ENCODE measurements around the gene DGKH. TPM values are rescaled to one million over a fixed set of nuclear protein-coding genes. Genes with fewer than 3 reads are reported as not detected.
"Not testable (repeated sequence)": the region's sequence is repeated elsewhere in the genome, so short reads cannot be mapped to it uniquely, and the experiment has no call there.

DGKH gene
- total and polyA plus RNA-seq, 2 experiments from 2014 or later, result 3.6 to 7.2 TPM

DNA sequence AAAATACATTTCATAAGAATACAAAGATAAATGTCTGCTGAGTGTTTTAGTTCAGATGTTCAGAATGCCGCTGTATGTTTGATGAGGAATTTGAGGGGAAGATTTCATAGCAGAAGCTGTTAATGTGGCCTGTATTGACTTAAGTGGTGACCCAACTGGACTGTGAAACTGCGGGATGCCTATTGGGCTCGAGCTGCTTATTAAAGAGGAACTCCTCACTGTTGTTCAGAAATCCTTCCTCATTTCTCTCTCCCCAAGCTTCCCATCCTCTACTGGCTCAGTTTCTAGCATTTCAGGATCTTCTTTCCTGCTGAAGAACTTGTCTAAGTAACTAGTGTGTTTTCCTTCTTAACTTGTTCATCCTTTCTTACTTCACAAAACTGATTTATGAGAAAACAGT is 20.4 kb downstream of the DGKH start:
- Histone ChIP-seq H2AFZ (no peak overlapping the region), H3K4me1 (ENCODE audit: insufficient read depth) (peaks cover 17% of the 10 kb centered on the region), H3K36me3 (replicated peaks; ENCODE audit: insufficient read depth, low read depth) (no peaks in the 10 kb centered on the region), H4K20me1 (ENCODE audit: insufficient read depth, poor library complexity, severe bottlenecking) (no peaks in the 10 kb centered on the region), H3K4me3 (no peak overlapping the region), H3K79me2 (peaks cover 9% of the 10 kb centered on the region), H3K27ac (no peak overlapping the region), H3K9me3 (ENCODE audit: low read depth) (no peaks in the 10 kb centered on the region), H3K27me3 (no peaks in the 10 kb centered on the region), H3K9me2 (replicated peaks; ENCODE audit: insufficient read depth) (no peaks in the 10 kb centered on the region), H3K4me2 (no peak overlapping the region)
- WGBS (ENCODE audit: low lambda C conversion rate, missing lambda C conversion rate), result 56% methylated on average over 3 of the region's 3 CpGs
- no peak for DNase-seq (ENCODE audit: low spot score)
- TF ChIP-seq EZH2phosphoT487 (IDR thresholded peaks at IDR 0.05; ENCODE audit: low read depth, severe bottlenecking, unreplicated experiment), result no peak

DNA sequence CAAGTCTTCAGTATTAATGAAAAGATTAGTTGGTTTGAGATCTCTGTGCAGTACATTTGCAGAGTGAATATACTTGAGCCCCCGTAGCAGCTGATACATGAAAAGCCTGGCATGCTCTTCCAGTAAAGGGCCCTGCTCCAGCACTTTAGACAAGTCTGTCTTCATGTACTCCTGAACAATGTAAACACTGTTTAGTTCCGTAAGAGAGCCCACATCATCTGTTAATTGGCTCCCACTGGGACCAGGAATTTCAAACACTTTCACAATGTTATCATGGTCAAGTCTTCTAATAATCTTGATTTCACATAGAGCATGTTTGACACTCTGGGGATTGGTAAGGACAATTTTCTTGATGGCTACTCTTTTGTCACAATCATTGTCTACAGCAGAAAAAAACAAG is 22.2 kb downstream of the DGKH start:
- 57% methylated on average over 2 of the region's 2 CpGs for WGBS (ENCODE audit: low lambda C conversion rate, missing lambda C conversion rate)
- peaks cover 10% of the 10 kb centered on the region for H3K4me1 ChIP-seq (ENCODE audit: insufficient read depth)
- H3K79me2 ChIP-seq; H3K27ac ChIP-seq; H3K4me3 ChIP-seq; H4K20me1 ChIP-seq (ENCODE audit: insufficient read depth, poor library complexity, severe bottlenecking); DNase-seq (ENCODE audit: low spot score); H3K9me3 ChIP-seq (ENCODE audit: low read depth); H2AFZ ChIP-seq; H3K9me2 ChIP-seq (replicated peaks; ENCODE audit: insufficient read depth); H3K4me2 ChIP-seq; H3K36me3 ChIP-seq (replicated peaks; ENCODE audit: insufficient read depth, low read depth); H3K27me3 ChIP-seq: not testable (repeated sequence)

DNA sequence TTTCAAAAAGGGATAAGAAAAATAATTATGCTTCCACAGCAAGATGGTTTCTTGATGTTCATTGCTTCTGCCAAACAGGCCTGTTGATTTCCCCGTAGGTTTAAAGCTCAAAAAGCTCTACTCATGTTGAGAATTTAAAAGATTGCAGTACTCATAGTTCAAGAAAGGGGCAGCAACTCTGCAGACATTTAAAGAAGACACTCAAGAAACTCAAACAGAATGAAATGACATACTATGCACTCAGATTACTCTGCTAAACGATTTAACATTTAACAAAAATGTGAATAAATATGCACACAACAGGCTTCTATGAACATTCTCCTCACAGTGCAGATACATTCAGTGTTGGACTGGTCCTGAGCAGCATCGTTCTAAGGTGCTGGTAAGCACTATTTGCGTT is 22.7 kb downstream of the DGKH start:
- not testable (repeated sequence) for H4K20me1 ChIP-seq (ENCODE audit: insufficient read depth, poor library complexity, severe bottlenecking); H3K9me2 ChIP-seq (replicated peaks; ENCODE audit: insufficient read depth); H3K36me3 ChIP-seq (replicated peaks; ENCODE audit: insufficient read depth, low read depth); H3K79me2 ChIP-seq; H3K27me3 ChIP-seq; H2AFZ ChIP-seq; H3K9me3 ChIP-seq (ENCODE audit: low read depth); DNase-seq (ENCODE audit: low spot score); H3K4me3 ChIP-seq
- TF ChIP-seq, protein P1, sequence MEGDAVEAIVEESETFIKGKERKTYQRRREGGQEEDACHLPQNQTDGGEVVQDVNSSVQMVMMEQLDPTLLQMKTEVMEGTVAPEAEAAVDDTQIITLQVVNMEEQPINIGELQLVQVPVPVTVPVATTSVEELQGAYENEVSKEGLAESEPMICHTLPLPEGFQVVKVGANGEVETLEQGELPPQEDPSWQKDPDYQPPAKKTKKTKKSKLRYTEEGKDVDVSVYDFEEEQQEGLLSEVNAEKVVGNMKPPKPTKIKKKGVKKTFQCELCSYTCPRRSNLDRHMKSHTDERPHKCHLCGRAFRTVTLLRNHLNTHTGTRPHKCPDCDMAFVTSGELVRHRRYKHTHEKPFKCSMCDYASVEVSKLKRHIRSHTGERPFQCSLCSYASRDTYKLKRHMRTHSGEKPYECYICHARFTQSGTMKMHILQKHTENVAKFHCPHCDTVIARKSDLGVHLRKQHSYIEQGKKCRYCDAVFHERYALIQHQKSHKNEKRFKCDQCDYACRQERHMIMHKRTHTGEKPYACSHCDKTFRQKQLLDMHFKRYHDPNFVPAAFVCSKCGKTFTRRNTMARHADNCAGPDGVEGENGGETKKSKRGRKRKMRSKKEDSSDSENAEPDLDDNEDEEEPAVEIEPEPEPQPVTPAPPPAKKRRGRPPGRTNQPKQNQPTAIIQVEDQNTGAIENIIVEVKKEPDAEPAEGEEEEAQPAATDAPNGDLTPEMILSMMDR (IDR thresholded peaks at IDR 0.05; ENCODE audit: poor library complexity), result peak; percentile 20
- Histone ChIP-seq H3K4me2 (peak overlapping the region; percentile 2), H3K27ac (peak overlapping the region; percentile 49), H3K4me1 (ENCODE audit: insufficient read depth) (peaks cover 10% of the 10 kb centered on the region)
- 63% methylated on average over 4 of the region's 4 CpGs for WGBS (ENCODE audit: low lambda C conversion rate, missing lambda C conversion rate)

DNA sequence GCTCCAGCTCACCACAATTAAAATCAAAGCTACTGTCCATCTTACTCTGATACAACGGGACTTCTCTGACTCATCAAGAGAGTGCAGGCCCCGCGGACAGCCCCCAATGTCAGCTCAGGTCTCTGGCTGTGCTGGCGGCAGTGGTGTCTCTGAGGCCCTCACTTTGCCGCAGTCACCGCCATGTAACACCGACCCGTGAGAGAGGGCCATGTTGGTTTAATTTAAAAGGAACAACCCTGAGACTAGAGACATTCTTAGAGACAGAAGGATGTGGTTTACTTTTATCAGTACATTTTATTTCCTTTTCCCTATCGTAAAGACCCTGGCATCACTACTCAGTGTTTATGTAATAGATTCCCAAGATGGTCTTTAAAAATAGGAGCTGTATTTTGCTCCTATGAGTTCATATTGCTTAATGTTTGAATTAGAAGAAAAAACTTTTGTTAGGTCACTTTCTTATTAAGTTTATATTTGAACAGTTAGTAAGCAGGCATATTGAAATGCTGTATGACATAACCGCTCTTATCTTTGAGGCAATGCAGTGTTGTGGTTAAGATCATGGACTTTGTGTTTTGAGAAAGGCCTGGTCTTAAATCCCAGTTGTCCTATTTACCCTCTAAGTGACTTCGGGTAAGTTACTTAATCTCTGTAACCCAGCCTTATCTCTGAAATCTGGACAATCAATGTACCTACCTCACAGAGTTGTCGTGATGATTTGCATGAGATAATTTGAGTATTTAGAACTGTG is 23.4 kb downstream of the DGKH start:
- Histone ChIP-seq H3K36me3 (replicated peaks; ENCODE audit: insufficient read depth, low read depth) (no peaks in the 10 kb centered on the region), H3K79me2 (peaks cover 2% of the 10 kb centered on the region), H3K27me3 (no peaks in the 10 kb centered on the region), H3K9me3 (ENCODE audit: low read depth) (no peaks in the 10 kb centered on the region), H2AFZ (no peak overlapping the region), H3K9me2 (replicated peaks; ENCODE audit: insufficient read depth) (no peaks in the 10 kb centered on the region), H3K4me2 (peak overlapping the region; percentile 2), H3K27ac (peak overlapping the region; percentile 49), H3K4me1 (ENCODE audit: insufficient read depth) (peaks cover 10% of the 10 kb centered on the region), H4K20me1 (ENCODE audit: insufficient read depth, poor library complexity, severe bottlenecking) (no peaks in the 10 kb centered on the region), H3K4me3 (no peak overlapping the region)
- WGBS (ENCODE audit: low lambda C conversion rate, missing lambda C conversion rate), result 39% methylated on average over 12 of the region's 12 CpGs
- DNase-seq (ENCODE audit: low spot score), result no peak
- no peak for TF ChIP-seq EZH2 (IDR thresholded peaks at IDR 0.05; ENCODE audit: borderline replicate concordance)
- TF ChIP-seq, protein P1 (IDR thresholded peaks at IDR 0.05; ENCODE audit: poor library complexity), result no peak
- no peak for TF ChIP-seq EZH2phosphoT487 (IDR thresholded peaks at IDR 0.05; ENCODE audit: low read depth, severe bottlenecking, unreplicated experiment)
